ENCODE results near the gene SELENOO. TPM values are rescaled to one million over a fixed set of nuclear protein-coding genes. Genes with fewer than 3 reads are reported as not detected.

Gene SELENOO
- total and polyA plus RNA-seq, 2 of the 13 experiments (the other 11 are each of a cell fraction or from before 2014, with no cell fraction given), result 14.4 to 19.0 TPM

DNA sequence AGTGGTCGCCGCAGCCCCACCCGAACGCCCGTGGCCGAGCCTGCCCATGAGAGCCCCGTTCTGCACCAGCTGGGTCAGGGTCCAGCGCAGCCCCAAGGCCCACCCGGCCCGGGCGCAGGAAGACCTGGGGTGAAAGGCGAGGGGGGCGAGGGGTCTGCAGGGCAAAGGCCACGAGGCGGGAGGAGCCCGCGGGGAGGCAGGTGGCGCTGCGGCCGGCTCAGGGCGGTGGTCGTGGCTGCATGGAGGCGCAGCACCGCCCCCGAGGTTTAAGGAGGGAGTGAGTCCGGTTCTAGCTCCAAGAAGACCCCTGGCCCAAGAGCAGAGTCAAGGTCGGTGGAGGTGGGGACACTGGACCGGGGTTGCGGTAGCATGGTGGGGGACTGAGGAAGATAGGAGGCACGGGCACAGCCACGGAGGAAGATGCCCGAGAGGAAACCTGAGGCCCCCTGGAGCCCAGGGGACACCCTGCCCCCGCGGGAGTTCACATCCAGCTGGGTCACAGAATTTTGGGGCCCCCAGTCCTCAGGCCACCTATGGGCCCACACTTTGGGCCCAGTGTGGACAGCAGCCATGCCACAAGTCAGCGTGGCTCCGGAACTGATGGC, 50.8 kb downstream of the SELENOO start (continued):
- TF ChIP-seq, protein P1, sequence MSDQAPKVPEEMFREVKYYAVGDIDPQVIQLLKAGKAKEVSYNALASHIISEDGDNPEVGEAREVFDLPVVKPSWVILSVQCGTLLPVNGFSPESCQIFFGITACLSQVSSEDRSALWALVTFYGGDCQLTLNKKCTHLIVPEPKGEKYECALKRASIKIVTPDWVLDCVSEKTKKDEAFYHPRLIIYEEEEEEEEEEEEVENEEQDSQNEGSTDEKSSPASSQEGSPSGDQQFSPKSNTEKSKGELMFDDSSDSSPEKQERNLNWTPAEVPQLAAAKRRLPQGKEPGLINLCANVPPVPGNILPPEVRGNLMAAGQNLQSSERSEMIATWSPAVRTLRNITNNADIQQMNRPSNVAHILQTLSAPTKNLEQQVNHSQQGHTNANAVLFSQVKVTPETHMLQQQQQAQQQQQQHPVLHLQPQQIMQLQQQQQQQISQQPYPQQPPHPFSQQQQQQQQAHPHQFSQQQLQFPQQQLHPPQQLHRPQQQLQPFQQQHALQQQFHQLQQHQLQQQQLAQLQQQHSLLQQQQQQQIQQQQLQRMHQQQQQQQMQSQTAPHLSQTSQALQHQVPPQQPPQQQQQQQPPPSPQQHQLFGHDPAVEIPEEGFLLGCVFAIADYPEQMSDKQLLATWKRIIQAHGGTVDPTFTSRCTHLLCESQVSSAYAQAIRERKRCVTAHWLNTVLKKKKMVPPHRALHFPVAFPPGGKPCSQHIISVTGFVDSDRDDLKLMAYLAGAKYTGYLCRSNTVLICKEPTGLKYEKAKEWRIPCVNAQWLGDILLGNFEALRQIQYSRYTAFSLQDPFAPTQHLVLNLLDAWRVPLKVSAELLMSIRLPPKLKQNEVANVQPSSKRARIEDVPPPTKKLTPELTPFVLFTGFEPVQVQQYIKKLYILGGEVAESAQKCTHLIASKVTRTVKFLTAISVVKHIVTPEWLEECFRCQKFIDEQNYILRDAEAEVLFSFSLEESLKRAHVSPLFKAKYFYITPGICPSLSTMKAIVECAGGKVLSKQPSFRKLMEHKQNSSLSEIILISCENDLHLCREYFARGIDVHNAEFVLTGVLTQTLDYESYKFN (CRISPR knock-in tag; conservative IDR thresholded peaks at IDR 0.05), result no peak
- 0 out of 2 replicates have a peak, but pooled peaks have one; percentile 38 for TF ChIP-seq PPARG (CRISPR knock-in tag; conservative IDR thresholded peaks at IDR 0.05)
- TF ChIP-seq ZNF597 (CRISPR knock-in tag; IDR thresholded peaks at IDR 0.05), result no peak
- TF ChIP-seq MYNN (CRISPR knock-in tag; IDR thresholded peaks at IDR 0.05; ENCODE audit: low read depth), result no peak
- no peak for TF ChIP-seq MBD4 (IDR thresholded peaks at IDR 0.05; ENCODE audit: borderline replicate concordance, low read length)
- no peak for TF ChIP-seq MZF1 (CRISPR knock-in tag; IDR thresholded peaks at IDR 0.05; ENCODE audit: borderline replicate concordance)
- no peak for TF ChIP-seq MED1 (CRISPR knock-in tag; IDR thresholded peaks at IDR 0.05)
- TF ChIP-seq THAP11 (CRISPR knock-in tag; IDR thresholded peaks at IDR 0.05), result no peak
- no peak for TF ChIP-seq ZNF329 (CRISPR knock-in tag; IDR thresholded peaks at IDR 0.05; ENCODE audit: low read depth)
- TF ChIP-seq NR2F2 (IDR thresholded peaks at IDR 0.05; ENCODE audit: borderline replicate concordance, low read depth), result no peak
- 0 out of 2 replicates have a peak, but pooled peaks have one; percentile 36 for TF ChIP-seq THAP7 (CRISPR knock-in tag; IDR thresholded peaks at IDR 0.05)
- TF ChIP-seq TCF7L2 (IDR thresholded peaks at IDR 0.05; ENCODE audit: low read depth, low read length), result no peak
- TF ChIP-seq HMGA1 (CRISPR knock-in tag; conservative IDR thresholded peaks at IDR 0.05), result no peak
- no peak for TF ChIP-seq FOXO1 (CRISPR knock-in tag; IDR thresholded peaks at IDR 0.05)
- 0 out of 2 replicates have a peak, but pooled peaks have one; percentile 31 for TF ChIP-seq ZNF230 (CRISPR knock-in tag; IDR thresholded peaks at IDR 0.05)
- TF ChIP-seq, protein P2, sequence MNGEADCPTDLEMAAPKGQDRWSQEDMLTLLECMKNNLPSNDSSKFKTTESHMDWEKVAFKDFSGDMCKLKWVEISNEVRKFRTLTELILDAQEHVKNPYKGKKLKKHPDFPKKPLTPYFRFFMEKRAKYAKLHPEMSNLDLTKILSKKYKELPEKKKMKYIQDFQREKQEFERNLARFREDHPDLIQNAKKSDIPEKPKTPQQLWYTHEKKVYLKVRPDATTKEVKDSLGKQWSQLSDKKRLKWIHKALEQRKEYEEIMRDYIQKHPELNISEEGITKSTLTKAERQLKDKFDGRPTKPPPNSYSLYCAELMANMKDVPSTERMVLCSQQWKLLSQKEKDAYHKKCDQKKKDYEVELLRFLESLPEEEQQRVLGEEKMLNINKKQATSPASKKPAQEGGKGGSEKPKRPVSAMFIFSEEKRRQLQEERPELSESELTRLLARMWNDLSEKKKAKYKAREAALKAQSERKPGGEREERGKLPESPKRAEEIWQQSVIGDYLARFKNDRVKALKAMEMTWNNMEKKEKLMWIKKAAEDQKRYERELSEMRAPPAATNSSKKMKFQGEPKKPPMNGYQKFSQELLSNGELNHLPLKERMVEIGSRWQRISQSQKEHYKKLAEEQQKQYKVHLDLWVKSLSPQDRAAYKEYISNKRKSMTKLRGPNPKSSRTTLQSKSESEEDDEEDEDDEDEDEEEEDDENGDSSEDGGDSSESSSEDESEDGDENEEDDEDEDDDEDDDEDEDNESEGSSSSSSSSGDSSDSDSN (CRISPR knock-in tag; IDR thresholded peaks at IDR 0.05), result peak; percentile 26; the same call in 1 of the 2 replicates
- TF ChIP-seq, protein P3, sequence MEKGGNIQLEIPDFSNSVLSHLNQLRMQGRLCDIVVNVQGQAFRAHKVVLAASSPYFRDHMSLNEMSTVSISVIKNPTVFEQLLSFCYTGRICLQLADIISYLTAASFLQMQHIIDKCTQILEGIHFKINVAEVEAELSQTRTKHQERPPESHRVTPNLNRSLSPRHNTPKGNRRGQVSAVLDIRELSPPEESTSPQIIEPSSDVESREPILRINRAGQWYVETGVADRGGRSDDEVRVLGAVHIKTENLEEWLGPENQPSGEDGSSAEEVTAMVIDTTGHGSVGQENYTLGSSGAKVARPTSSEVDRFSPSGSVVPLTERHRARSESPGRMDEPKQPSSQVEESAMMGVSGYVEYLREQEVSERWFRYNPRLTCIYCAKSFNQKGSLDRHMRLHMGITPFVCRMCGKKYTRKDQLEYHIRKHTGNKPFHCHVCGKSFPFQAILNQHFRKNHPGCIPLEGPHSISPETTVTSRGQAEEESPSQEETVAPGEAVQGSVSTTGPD (CRISPR knock-in tag; IDR thresholded peaks at IDR 0.05), result no peak
- no peak for TF ChIP-seq SYNCRIP (IDR thresholded peaks at IDR 0.05; ENCODE audit: insufficient read depth, low read depth, low read length)
- TF ChIP-seq GPN1 (CRISPR knock-in tag; IDR thresholded peaks at IDR 0.05; ENCODE audit: borderline replicate concordance), result no peak
- TF ChIP-seq SRSF4 (IDR thresholded peaks at IDR 0.05; ENCODE audit: low read depth, low read length, poor library complexity, severe bottlenecking), result no peak

Measured in HepG2 (cell line).